PC-9 (cell line): ENCODE results near the gene PPIB.

Experiments
- CTCF ChIP-seq: fragments of 200-600 bp; sonication (generic); conservative IDR thresholded peaks from 2 replicates; pipeline ENCODE4 v1.6.1; 2017; ENCODE audit warnings: mixed run types, antibody characterized with exemption, mild to moderate bottlenecking, moderate library complexity
- EZH2 ChIP-seq: fragments of 200-600 bp; sonication (generic); IDR thresholded peaks from 2 replicates; pipeline ENCODE4 v1.8.0; 2017; ENCODE audit warnings: antibody characterized with exemption, low read depth

DNA sequence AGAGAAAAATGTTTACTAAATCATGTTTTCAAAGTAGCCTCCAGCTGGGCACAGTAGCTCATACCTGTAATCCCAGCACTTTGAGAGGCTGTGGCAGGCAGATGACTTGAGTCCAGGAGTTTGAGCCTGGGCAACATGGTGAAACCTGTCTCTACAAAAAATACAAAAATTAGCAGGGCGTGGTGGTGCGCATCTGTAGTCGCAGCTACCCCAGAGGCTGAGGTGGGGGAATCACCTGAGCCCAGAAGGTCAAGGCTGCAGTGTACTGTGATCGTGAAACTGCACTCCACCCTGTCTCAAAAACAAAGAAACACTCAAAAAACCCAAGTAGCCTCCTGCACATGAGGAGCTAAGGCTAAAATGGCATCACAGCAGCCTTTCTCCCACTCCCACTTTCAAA, 1.6 kb upstream of the PPIB start:
- TF ChIP-seq CTCF (no peak), EZH2 (no peak)
